SK-N-SH (cell line): ENCODE results near the gene CASZ1. TPM values are rescaled to one million over a fixed set of nuclear protein-coding genes. Genes with fewer than 3 reads are reported as not detected.

Experiments used
- CTCF ChIA-PET: fragments of 300-600, 350-600 bp; formaldehyde crosslinking; extraction: SDS; loops from one replicate; lab custom pipeline; 2021; lab: Yijun Ruan, JAX
- POLR2A ChIA-PET: fragments of 350-600 bp; sonication (Branson Sonifier 250); formaldehyde crosslinking; extraction: SDS; loops from one replicate; lab custom pipeline; 2020; ENCODE audit warnings: antibody characterized with exemption, inconsistent platforms; lab: Yijun Ruan, JAX
- DNase-seq: peaks from one replicate; pipeline ENCODE4 v3.0.0; 2012
- H2AFZ ChIP-seq: fragments of 200-600 bp; sonication (generic); 2 replicates; pipeline ENCODE4 v1.8.1; 2016; ENCODE audit warnings: antibody characterized with exemption, mild to moderate bottlenecking, low read depth
- H3F3A ChIP-seq: fragments of 200-600 bp; sonication (generic); replicated peaks from 2 replicates; pipeline ENCODE3; 2016; ENCODE audit warnings: antibody characterized with exemption, mild to moderate bottlenecking; ENCODE audit not compliant: insufficient read depth
- H3K27ac ChIP-seq, 2 experiments: fragments of 200-500 bp in 1 of 2; fragments of 200-600 bp in 1 of 2; sonication (Bioruptor generic) in 1 of 2; sonication (generic), shearing (Covaris generic) in 1 of 2; 2 replicates each; pipeline versions ENCODE4 v1.5.1 to v1.6.1; 2014 to 2016; ENCODE audit warnings: low read depth in 2 of 2, inconsistent platforms in 1 of 2, low read length in 1 of 2, mild to moderate bottlenecking in 1 of 2, mixed read lengths in 1 of 2
- H3K27me3 ChIP-seq: fragments of 200-600 bp; sonication (generic), shearing (Covaris generic); 2 replicates; pipeline ENCODE4 v1.6.1; 2016; ENCODE audit warnings: mixed run types; ENCODE audit not compliant: insufficient read depth
- H3K36me3 ChIP-seq, 2 experiments: fragments of 200-500 bp in 1 of 2; fragments of 200-600 bp in 1 of 2; sonication (Bioruptor generic) in 1 of 2; sonication (generic) in 1 of 2; replicated peaks in 1 of 2; 2 replicates each; pipeline versions ENCODE3 to v1.5.1; 2014 to 2016; ENCODE audit warnings: low read length in 1 of 2, mild to moderate bottlenecking in 1 of 2; ENCODE audit not compliant: insufficient read depth in 2 of 2, control insufficient read depth in 1 of 2
- H3K4me1 ChIP-seq, 2 experiments: fragments of 200-500 bp in 1 of 2; fragments of 200-600 bp in 1 of 2; sonication (Bioruptor generic) in 1 of 2; sonication (generic), shearing (Covaris generic) in 1 of 2; 2 replicates each; pipeline versions ENCODE4 v1.5.1 to v1.6.1; 2014 to 2016; ENCODE audit warnings: low read depth in 1 of 2, low read length in 1 of 2, mixed run types in 1 of 2; ENCODE audit not compliant: insufficient read depth in 2 of 2, control insufficient read depth in 1 of 2
- H3K4me2 ChIP-seq: fragments of 200-600 bp; sonication (generic), shearing (Covaris generic); 2 replicates; pipeline ENCODE4 v1.6.1; 2017; ENCODE audit warnings: mixed run types
- H3K4me3 ChIP-seq, 2 experiments: fragments of 200-500 bp in 1 of 2; fragments of 200-600 bp in 1 of 2; sonication (Bioruptor generic) in 1 of 2; sonication (generic), shearing (Covaris generic) in 1 of 2; 2 replicates each; pipeline versions ENCODE4 v1.5.1 to v1.8.1; 2014 to 2016; ENCODE audit warnings: low read depth in 2 of 2, inconsistent platforms in 1 of 2, low read length in 1 of 2, mild to moderate bottlenecking in 1 of 2, mixed read lengths in 1 of 2, moderate library complexity in 1 of 2
- H3K79me2 ChIP-seq: fragments of 200-600 bp; sonication (generic); 2 replicates; pipeline ENCODE4 v1.8.1; 2017; ENCODE audit warnings: mild to moderate bottlenecking; ENCODE audit not compliant: insufficient read depth
- H3K9ac ChIP-seq: fragments of 200-600 bp; sonication (generic); 2 replicates; pipeline ENCODE4 v1.6.1; 2017; ENCODE audit warnings: mixed run types
- H3K9me2 ChIP-seq: fragments of 200-600 bp; sonication (generic); 2 replicates; pipeline ENCODE4 v1.6.1; 2017; ENCODE audit warnings: mixed run types
- H3K9me3 ChIP-seq: fragments of 200-600 bp; sonication (generic); 2 replicates; pipeline ENCODE4 v1.6.1; 2017; ENCODE audit warnings: mixed run types, mild to moderate bottlenecking, moderate library complexity
- H4K20me1 ChIP-seq: fragments of 200-600 bp; sonication (generic); 2 replicates; pipeline ENCODE4 v1.6.1; 2017; ENCODE audit warnings: mild to moderate bottlenecking, mixed run types; ENCODE audit not compliant: insufficient read depth
- CHD2 ChIP-seq: fragments of 150-350 bp; IDR thresholded peaks from 2 replicates; pipeline ENCODE4 v1.6.1; 2018; ENCODE audit warnings: low read length; ENCODE audit not compliant: partially characterized antibody
- CTCF ChIP-seq: fragments of 200-600 bp; sonication (generic); IDR thresholded peaks from 2 replicates; pipeline ENCODE4 v1.6.1; 2017; ENCODE audit warnings: antibody characterized with exemption, mild to moderate bottlenecking, moderate library complexity
- ELF1 ChIP-seq: IDR thresholded peaks from 2 replicates; pipeline ENCODE4 v1.4.0; 2012
- FOXM1 ChIP-seq: IDR thresholded peaks from 2 replicates; pipeline ENCODE4 v1.4.0; 2012; ENCODE audit warnings: low read depth, mild to moderate bottlenecking
- IRF3 ChIP-seq: fragments of 150-350 bp; IDR thresholded peaks from 2 replicates; pipeline ENCODE4 v1.6.1; 2016; ENCODE audit warnings: mild to moderate bottlenecking, low read depth, low read length
- MXI1 ChIP-seq: IDR thresholded peaks from 2 replicates; pipeline ENCODE4 v1.6.1; 2012; ENCODE audit warnings: mild to moderate bottlenecking, low read depth, low read length, improper control_type of control experiment
- NRF1 ChIP-seq: IDR thresholded peaks from 2 replicates; pipeline ENCODE4 v1.6.1; 2012; ENCODE audit warnings: low read depth, mild to moderate bottlenecking, low read length
- PBX3 ChIP-seq: IDR thresholded peaks from 2 replicates; pipeline ENCODE4; 2012
- POLR2AphosphoS5 ChIP-seq: IDR thresholded peaks from 2 replicates; pipeline ENCODE4 v1.6.1; 2012; ENCODE audit warnings: low read depth, low read length
- RAD21 ChIP-seq: IDR thresholded peaks from 2 replicates; pipeline ENCODE4 v1.6.1; 2012; ENCODE audit warnings: mild to moderate bottlenecking, low read length
- RCOR1 ChIP-seq: fragments of 150-350 bp; IDR thresholded peaks from 2 replicates; pipeline ENCODE4 v1.6.1; 2017; ENCODE audit warnings: antibody characterized with exemption, low read length
- SIN3A ChIP-seq: IDR thresholded peaks from 2 replicates; pipeline ENCODE4 v1.6.1; 2012; ENCODE audit warnings: low read depth, mild to moderate bottlenecking, low read length, moderate library complexity, borderline replicate concordance
- YY1 ChIP-seq: IDR thresholded peaks from 2 replicates; pipeline ENCODE4 v1.4.0; 2012; ENCODE audit warnings: low read depth, mild to moderate bottlenecking
- ZBTB33 ChIP-seq: IDR thresholded peaks from 2 replicates; pipeline ENCODE4 v1.4.0; 2012; ENCODE audit warnings: low read depth, borderline replicate concordance
- WGBS: methylation state at CpG from one replicate; pipeline ENCODE4 v1.1.6; 2017; ENCODE audit warnings: low lambda C conversion rate; 5-methylcytosine and 5-hydroxymethylcytosine counted together
- polyA plus RNA-seq, 3 experiments: library from polyadenylated mRNA; depleted of rRNA; stranded (reverse); fragments of >200 nt; gene quantifications; 2 replicates each; pipeline ENCODE4 v1.2.3, GENCODE V29; 2012

Gene CASZ1
- polyA plus RNA-seq, 1 of the 3 experiments (the other 2 are of a cell fraction), result 0.51 TPM

- H3K27ac ChIP-seq, result no peak overlapping the region
- no peaks in the 10 kb centered on the region for H3K36me3 ChIP-seq
- no peak overlapping the region for H2AFZ ChIP-seq
- no peaks in the 10 kb centered on the region for H3K79me2 ChIP-seq
- ChIA-PET CTCF (interaction anchor here (0.7 to 2.0 kb wide), 3 partner anchors 9 to 184 kb away, joined by 3 to 15 read pairs (median 4); no protein-coding TSS in a partner anchor), POLR2A (no interaction called here)
- H3K4me3 ChIP-seq, result no peak overlapping the region
- no peaks in the 10 kb centered on the region for H3K27me3 ChIP-seq
- no peak overlapping the region for H3K9ac ChIP-seq
- H3K9me3 ChIP-seq, result no peaks in the 10 kb centered on the region
- no peaks in the 10 kb centered on the region for H3K9me2 ChIP-seq
- H4K20me1 ChIP-seq, result no peaks in the 10 kb centered on the region
- 85% methylated on average over 16 of the region's 17 CpGs for WGBS
- H3F3A ChIP-seq, result no peaks in the 10 kb centered on the region
- H3K4me2 ChIP-seq, result no peak overlapping the region
- TF ChIP-seq ELF1, result no peak
- TF ChIP-seq CHD2, result no peak
- no peak for TF ChIP-seq NRF1
- no peak for TF ChIP-seq YY1
- TF ChIP-seq IRF3, result no peak
- no peak for TF ChIP-seq PBX3
- TF ChIP-seq CTCF, result no peak
- TF ChIP-seq FOXM1, result no peak
- TF ChIP-seq RCOR1, result no peak
- TF ChIP-seq MXI1, result no peak
- no peak for TF ChIP-seq SIN3A
- no peak for TF ChIP-seq RAD21
- no peak for TF ChIP-seq ZBTB33
- TF ChIP-seq POLR2AphosphoS5, result no peak
- no peak for DNase-seq
- peaks cover 3 to 49% of the 10 kb centered on the region in 2 experiments; a peak in 2 of 4 replicates for H3K4me1 ChIP-seq
Measured at GRCh38 chr1:10682449-10683309, 113.8 kb downstream of the CASZ1 start.
